ENCODE results near the gene OR12D1.

The OR12D1 gene

DNA sequence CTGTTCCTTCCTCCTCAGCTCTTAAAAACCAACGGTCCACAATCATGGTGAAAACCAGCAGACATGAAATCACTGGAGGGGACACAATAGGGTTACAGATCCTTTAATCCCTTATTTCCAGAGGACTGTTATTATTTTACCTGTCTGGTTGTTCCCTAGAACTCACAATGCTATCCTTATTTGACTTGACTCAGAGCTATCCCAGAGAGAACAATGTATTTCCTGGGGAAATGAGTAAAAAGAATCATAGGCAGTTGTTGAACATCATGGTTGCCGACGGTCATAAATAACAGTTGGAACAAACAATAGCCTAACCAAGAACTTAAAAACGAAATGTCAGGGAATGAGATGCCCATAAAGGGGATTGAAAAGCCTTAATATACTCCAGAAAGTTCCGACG is 51.5 kb downstream of the OR12D1 start:
- DNase-seq, result no peak
